HG03558 (cell line): ENCODE results near the gene ZSCAN25.
"Not testable (repeated sequence)": the region's sequence is repeated elsewhere in the genome, so short reads cannot be mapped to it uniquely, and the experiment has no call there.

Experiments
- ATAC-seq: cut with Tn5 transposase; IDR thresholded peaks from one replicate; pipeline ENCODE4 v1.9.1; 2021; ENCODE audit warnings: moderate number of reproducible peaks; ENCODE audit not compliant: unreplicated experiment; ENCODE audit errors: extremely low read depth

ZSCAN25 gene

DNA sequence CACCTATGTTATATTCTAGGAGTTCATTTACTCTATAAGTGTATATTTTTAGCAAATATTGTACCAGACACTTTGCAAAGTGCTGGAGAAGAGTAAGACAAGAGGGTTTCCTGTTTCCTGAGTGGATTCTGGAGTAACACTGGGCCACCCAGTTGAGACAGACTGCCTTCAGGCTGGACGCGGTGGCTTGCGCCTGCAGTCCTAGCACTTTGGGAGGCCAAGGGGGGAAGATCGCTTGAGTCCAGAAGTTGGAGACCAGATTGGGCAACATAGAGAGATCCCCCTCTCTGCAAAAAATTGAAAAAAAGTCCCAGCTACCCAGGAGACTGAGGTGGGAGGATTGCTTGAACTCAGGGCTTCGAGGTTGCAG, 772 bp upstream of the ZSCAN25 start:
- no peak for ATAC-seq

DNA sequence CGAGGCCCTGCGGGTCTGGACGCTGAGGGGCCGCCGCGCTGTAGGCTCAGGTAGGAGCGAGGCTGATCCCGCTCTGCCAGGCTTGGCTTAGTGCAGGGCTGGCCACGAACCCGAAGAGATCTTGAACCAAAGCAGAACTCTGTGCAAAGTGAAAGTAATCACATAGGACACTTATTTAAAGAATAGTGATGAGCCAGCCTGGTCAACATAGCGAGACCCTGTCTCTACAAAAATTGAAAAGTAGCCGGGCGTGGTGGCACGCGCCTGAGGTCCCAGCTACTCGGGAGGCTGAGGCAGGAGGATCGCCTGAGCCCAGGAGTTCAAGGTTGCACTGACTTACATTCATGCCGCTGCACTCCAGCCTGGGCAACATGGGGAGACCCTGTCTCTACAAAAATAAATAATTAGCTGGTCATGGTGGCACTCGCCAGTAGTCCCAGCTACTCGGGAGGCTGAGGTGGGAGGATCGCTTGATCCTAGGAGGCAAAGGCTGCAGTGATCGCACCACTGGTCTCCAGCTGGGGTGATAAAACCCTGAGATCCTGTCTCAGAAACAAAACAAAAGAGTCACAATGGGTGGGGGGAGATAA, 541 bp downstream of the ZSCAN25 start:
- no peak for ATAC-seq

DNA sequence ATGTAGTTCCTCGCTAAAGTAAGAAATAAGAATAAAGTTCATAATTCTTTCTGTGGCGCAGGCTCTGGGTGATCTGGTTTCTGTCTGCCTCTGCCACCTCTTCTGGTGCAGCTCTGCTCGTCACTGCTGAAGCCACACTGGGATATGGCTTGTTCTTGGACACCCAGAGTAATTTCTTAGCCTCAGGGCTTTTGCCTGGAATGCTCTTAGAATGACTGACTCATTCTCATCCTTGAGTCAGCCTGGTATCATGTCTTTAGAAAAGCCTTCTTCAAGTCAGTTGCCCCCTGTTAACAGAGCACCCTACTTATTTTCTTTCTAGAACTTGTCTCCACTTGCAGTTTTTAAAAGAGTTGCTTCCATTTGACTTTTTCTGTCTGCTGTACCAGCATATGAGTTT, 2.0 kb downstream of the ZSCAN25 start:
- ATAC-seq, result no peak

DNA sequence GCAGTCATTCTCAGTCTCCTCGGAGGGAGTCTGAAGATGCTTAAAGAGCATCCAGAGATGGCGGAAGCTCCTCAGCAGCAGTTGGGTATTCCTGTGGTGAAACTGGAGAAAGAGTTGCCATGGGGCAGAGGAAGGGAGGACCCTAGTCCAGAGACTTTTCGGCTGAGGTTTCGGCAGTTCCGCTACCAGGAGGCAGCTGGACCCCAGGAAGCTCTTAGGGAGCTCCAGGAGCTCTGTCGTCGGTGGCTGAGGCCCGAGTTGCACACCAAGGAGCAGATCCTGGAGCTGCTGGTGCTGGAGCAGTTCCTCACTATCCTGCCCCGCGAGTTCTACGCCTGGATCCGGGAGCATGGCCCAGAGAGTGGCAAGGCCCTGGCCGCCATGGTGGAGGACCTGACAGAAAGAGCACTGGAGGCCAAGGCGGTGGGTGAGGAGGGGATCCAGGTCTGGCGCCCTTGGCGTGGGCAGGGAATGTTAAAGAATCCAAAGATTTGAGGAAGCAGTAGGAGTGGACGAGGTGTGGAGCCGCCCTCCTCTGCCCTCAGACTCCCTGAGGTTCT, 2.9 kb downstream of the ZSCAN25 start:
- ATAC-seq, result no peak

DNA sequence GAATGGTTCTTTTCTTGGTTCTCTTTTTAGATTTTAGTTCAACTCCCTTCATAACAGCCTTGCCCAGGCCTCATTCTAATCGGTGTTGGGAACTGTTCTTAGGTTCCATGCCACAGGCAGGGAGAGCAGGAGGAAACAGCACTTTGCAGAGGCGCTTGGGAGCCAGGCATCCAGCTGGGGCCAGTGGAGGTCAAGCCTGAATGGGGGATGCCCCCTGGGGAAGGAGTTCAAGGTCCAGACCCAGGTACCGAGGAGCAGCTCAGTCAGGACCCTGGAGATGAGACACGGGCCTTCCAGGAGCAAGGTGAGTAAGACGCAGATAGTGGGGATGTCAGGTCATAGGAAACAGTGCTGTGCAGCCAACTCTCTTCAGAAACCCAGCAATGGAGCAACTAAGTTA, 4.5 kb downstream of the ZSCAN25 start:
- ATAC-seq, result no peak

GRCh38 chr7:99622596-99622995, 5.8 kb downstream of the ZSCAN25 start:
- ATAC-seq, result no peak

GRCh38 chr7:99623091-99623693, 6.4 kb downstream of the ZSCAN25 start:
- ATAC-seq, result no peak

GRCh38 chr7:99623702-99624447, 7.1 kb downstream of the ZSCAN25 start:
- ATAC-seq, result no peak

DNA sequence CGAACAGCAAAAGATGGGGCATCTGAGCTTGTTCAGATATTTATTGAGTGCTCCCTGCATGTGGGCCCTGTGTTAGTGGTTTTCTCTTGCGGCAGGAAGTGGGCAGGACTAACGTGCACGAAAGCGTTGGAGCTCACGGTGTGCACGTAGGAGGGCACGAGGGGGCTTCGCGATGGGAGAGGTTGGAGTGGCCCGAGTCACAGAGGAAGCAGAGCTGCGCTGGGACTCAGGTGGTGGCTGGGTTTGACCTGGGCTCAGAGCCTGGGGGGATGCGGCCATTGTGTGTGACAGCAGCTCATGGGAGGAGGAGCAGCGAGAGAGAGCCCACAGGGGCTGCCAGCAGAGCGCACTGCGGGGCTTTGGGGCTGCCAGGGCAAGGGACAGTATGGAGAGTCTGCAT, 7.7 kb downstream of the ZSCAN25 start:
- no peak for ATAC-seq

GRCh38 chr7:99625321-99625720, 8.6 kb downstream of the ZSCAN25 start:
- ATAC-seq, result no peak

DNA sequence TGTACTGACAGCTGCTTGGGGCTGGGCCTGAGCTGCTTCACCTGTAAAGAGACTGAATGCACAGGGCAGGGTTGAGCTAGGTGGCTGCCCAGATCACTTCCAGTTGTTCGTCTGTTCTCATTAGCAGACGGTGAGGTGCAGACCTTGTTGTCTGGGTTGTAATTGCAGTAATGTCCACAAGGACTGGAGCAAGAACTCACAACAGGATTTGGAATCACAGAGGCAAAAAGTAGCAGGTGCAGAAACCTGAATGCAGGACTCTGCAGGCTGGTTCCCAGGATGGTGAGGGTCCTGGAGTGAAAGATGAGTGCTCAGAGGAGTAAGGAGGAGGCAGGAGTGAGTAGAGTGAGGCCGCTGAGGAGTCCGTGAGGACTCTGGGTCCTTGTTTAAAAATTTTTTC, 9.2 kb downstream of the ZSCAN25 start:
- ATAC-seq, result no peak

GRCh38 chr7:99626661-99627060, 9.9 kb downstream of the ZSCAN25 start:
- ATAC-seq, result no peak

GRCh38 chr7:99627513-99627912, 10.8 kb downstream of the ZSCAN25 start:
- ATAC-seq, result no peak

DNA sequence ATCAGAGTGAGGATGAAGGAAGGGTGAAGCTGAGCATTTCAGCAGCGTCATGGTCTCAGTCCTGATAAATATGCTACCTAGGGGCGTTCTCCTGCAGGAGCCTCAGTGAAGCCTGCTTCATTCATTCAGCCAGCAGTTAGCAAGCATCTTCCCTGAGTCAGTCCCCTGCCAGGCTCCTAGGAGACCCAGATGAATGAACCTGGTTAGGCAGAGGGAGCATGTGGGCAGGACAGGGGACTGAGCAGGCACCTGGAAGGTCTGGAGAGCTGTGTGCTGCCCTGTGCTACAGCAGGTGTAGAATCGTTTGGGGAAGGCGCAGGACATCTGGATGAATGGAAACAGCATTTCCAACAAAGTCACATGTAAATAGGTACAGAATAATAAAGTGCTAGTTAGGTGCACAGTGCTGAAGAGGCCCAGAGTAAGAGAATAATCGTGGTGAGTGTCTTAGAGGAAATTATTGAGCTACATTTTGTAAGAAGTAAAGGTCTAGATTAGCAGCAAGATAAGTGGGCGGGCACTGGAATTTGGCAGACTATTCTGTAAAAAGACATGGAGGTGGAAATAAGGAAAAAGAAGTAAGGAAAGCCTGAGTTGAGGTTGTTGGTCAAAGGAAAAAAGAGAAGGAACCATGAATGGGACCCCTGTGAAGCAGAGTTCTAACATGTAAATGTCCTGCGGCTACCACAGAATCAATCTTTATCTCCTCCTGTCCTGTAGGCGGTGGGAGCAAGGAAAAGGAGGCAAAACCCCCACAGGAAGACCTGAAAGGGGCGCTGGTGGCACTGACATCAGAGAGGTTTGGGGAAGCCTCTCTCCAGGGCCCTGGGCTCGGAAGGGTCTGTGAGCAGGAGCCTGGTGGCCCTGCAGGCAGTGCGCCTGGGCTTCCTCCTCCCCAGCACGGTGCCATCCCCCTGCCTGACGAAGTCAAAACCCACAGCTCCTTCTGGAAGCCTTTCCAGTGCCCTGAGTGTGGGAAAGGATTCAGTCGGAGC, 12.0 kb downstream of the ZSCAN25 start:
- no peak for ATAC-seq

DNA sequence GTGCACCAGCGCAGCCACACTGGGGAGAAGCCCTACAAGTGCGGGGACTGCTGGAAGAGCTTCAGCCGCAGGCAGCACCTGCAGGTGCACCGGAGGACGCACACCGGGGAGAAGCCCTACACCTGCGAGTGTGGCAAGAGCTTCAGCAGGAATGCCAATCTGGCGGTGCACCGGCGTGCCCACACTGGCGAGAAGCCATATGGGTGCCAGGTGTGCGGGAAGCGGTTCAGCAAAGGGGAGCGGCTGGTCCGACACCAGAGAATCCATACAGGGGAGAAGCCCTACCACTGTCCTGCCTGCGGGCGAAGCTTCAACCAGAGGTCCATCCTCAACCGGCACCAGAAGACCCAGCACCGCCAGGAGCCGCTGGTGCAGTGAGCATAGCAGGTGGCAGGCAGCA, 12.9 kb downstream of the ZSCAN25 start:
- ATAC-seq, result no peak

DNA sequence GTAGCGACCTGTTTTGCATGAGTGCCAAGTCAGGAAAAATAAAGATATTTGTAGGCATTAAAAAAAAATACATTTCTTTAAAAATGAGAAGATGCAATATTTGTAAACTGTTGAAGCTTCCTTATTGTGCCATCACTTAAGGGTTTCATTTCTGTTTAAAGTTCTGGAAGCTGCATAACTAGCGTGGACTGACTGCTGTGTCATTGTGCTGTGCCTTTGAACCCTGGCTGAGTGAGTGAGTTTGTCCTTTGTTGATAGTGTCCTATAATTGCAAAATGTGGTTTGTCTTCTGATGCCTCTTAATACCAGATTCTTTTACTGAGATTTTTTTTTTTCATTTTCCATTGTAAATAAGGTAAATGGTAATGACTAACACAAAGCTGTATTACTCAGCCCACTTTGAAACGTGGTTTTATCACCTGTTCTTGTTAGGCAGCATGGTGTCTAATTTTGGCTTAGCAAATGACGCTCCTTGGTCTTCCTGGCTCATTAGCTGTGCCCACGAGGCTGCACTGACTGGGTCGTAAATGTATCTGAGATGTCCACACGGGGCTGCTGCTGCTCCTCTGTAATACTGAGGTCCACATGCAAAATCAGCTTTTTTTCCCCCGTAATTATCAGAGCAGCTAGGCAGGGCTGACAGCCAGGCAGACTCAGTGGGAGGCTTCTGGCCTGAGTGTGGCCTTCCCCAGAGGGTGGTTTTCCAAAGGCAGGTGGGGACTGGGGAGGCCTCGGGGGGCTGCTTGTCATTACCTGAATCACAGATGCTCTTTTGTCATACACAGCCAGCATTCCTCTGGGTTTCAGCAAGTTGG, 14.8 kb downstream of the ZSCAN25 start:
- ATAC-seq, result no peak

- not testable (repeated sequence) for ATAC-seq
These were observed 20.7 kb downstream of the ZSCAN25 start for GRCh38 chr7:99637414-99637813.

- no peak for ATAC-seq
These were observed 22.0 kb downstream of the ZSCAN25 start for GRCh38 chr7:99638731-99639130.

GRCh38 chr7:99639267-99639666, 22.5 kb downstream of the ZSCAN25 start:
- no peak for ATAC-seq

GRCh38 chr7:99642027-99642426, 25.3 kb downstream of the ZSCAN25 start:
- no peak for ATAC-seq
